ENCODE data around the gene SKIL. TPM values are rescaled to one million over a fixed set of nuclear protein-coding genes. Genes with fewer than 3 reads are reported as not detected.

The SKIL gene
- total RNA-seq, 1 donor from 2014 or later, result 98.0 TPM

DNA sequence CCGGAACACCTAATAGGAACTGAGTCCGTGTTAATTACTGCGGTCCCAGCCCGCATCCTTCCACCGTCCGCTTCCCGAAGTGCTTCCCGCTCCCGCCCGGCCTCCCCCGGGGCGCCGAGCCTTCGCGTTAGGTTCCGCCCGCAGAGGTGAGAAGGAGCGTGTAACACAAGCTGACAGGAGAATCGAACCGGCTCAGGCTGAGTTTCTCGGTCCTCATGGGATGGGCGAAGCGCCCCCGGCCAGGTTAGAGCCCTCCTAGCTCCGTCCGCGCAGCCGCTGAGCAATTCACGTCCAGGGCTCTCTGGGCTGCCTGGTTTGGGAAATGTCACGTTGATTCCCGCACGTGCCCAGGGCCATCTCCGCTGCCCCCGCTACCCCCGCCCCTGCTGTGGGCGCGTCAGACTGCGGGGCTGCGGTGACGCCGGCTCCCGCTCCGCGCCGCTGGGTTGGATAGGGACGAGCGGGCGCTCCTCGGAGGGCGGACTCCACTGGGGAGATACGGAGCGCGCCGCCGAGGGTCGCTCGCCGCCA, 62.1 kb downstream of the SKIL start:
- Mint-ChIP-seq H3K36me3 (ENCODE audit: insufficient read depth) (no peaks in the 10 kb centered on the region), H3K4me1 (ENCODE audit: low read depth) (peaks cover 8% of the 10 kb centered on the region), H3K27me3 (peaks cover 44% of the 10 kb centered on the region), H3K27ac (no peak overlapping the region), H3K4me3 (ENCODE audit: low read depth) (peak overlapping the region; percentile 21), H3K9me3 (ENCODE audit: low read depth) (no peaks in the 10 kb centered on the region)
- DNase-seq (ENCODE audit: low spot score, unreplicated experiment), result no peak
- TF ChIP-seq CTCF (IDR thresholded peaks at IDR 0.05; ENCODE audit: unreplicated experiment), result no peak

- no peak for TF ChIP-seq CTCF (IDR thresholded peaks at IDR 0.05; ENCODE audit: unreplicated experiment)
- H3K27me3 Mint-ChIP-seq, result peaks cover 43% of the 10 kb centered on the region
- peak overlapping the region; percentile 48 for H3K4me3 Mint-ChIP-seq (ENCODE audit: low read depth)
- DNase-seq (ENCODE audit: low spot score, unreplicated experiment), result no peak
- no peak overlapping the region for H3K27ac Mint-ChIP-seq
- peaks cover 11% of the 10 kb centered on the region for H3K4me1 Mint-ChIP-seq (ENCODE audit: low read depth)
- no peaks in the 10 kb centered on the region for H3K9me3 Mint-ChIP-seq (ENCODE audit: low read depth)
- no peaks in the 10 kb centered on the region for H3K36me3 Mint-ChIP-seq (ENCODE audit: insufficient read depth)
Measured at GRCh38 chr3:170420307-170420821, 62.8 kb downstream of the SKIL start.

- DNase-seq (ENCODE audit: low spot score, unreplicated experiment), result no peak
- Mint-ChIP-seq H3K4me3 (ENCODE audit: low read depth) (no peak overlapping the region), H3K27me3 (peaks cover 36% of the 10 kb centered on the region), H3K27ac (no peak overlapping the region), H3K36me3 (ENCODE audit: insufficient read depth) (no peaks in the 10 kb centered on the region), H3K4me1 (ENCODE audit: low read depth) (peaks cover 19% of the 10 kb centered on the region), H3K9me3 (ENCODE audit: low read depth) (no peaks in the 10 kb centered on the region)
- no peak for TF ChIP-seq CTCF (IDR thresholded peaks at IDR 0.05; ENCODE audit: unreplicated experiment)
Measured at GRCh38 chr3:170421111-170421641, 63.7 kb downstream of the SKIL start.

GRCh38 chr3:170421758-170422157, 64.2 kb downstream of the SKIL start:
- Mint-ChIP-seq H3K4me3 (ENCODE audit: low read depth) (no peak overlapping the region), H3K27ac (no peak overlapping the region), H3K4me1 (ENCODE audit: low read depth) (peaks cover 22% of the 10 kb centered on the region), H3K9me3 (ENCODE audit: low read depth) (no peaks in the 10 kb centered on the region), H3K36me3 (ENCODE audit: insufficient read depth) (no peaks in the 10 kb centered on the region), H3K27me3 (peaks cover 31% of the 10 kb centered on the region)
- TF ChIP-seq CTCF (IDR thresholded peaks at IDR 0.05; ENCODE audit: unreplicated experiment), result no peak
- no peak for DNase-seq (ENCODE audit: low spot score, unreplicated experiment)

DNA sequence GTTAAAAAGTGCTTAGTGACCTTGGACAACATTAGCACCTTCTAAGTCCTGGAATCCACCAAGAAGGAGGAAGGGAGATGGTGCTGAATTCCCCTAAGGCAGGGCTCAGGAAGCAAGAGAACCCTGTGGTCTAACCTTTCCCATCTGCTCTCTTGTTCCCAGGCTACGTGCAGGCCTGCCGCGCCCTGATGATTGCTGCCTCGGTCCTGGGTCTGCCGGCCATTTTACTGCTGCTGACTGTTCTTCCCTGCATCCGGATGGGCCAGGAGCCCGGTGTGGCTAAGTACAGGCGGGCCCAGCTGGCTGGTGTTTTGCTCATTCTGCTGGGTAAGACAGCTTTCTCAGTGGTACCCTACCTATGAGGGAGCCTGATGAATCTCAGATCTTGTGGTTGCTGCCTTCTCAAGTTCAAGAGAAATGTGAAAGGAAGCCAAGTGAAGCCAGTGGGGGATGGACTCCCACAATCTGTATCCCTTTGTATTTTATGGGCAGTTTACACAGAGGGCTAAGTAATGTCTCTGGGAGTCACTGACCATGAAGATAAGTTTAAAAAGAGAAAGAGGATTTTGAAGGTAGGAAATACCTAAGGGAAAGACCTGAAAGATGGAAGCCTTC, 65.6 kb downstream of the SKIL start:
- peaks cover under 1% of the 10 kb centered on the region for H3K36me3 Mint-ChIP-seq (ENCODE audit: insufficient read depth)
- no peak for TF ChIP-seq CTCF (IDR thresholded peaks at IDR 0.05; ENCODE audit: unreplicated experiment)
- H3K4me3 Mint-ChIP-seq (ENCODE audit: low read depth), result no peak overlapping the region
- H3K27ac Mint-ChIP-seq, result no peak overlapping the region
- H3K4me1 Mint-ChIP-seq (ENCODE audit: low read depth), result peaks cover 23% of the 10 kb centered on the region
- H3K27me3 Mint-ChIP-seq, result peaks cover 20% of the 10 kb centered on the region
- no peaks in the 10 kb centered on the region for H3K9me3 Mint-ChIP-seq (ENCODE audit: low read depth)
- no peak for DNase-seq (ENCODE audit: low spot score, unreplicated experiment)
